Nephron (organoid): ENCODE results near the gene STK10.
"Not testable (repeated sequence)": the region's sequence is repeated elsewhere in the genome, so short reads cannot be mapped to it uniquely, and the experiment has no call there.

Experiments used
- H3K27ac Mint-ChIP-seq, 3 experiments: 2 replicates each; pipeline ENCODE4 v1.8.0; 2020; ENCODE audit warnings: mixed read lengths in 3 of 3, mild to moderate bottlenecking in 2 of 3, moderate library complexity in 1 of 3
- H3K27me3 Mint-ChIP-seq: 2 replicates; pipeline ENCODE4 v1.8.0; 2021; ENCODE audit warnings: low read depth, mild to moderate bottlenecking, moderate library complexity, mixed read lengths
- H3K36me3 Mint-ChIP-seq: 2 replicates; pipeline ENCODE4 v1.8.0; 2020; ENCODE audit warnings: low read depth, mixed read lengths
- H3K4me1 Mint-ChIP-seq: 2 replicates; pipeline ENCODE4 v1.8.0; 2020; ENCODE audit warnings: mixed read lengths
- H3K4me3 Mint-ChIP-seq, 3 experiments: 2 replicates each; pipeline ENCODE4 v1.8.0; 2020; ENCODE audit warnings: mild to moderate bottlenecking in 3 of 3, mixed read lengths in 3 of 3, moderate library complexity in 2 of 3
- H3K9me3 Mint-ChIP-seq: 2 replicates; pipeline ENCODE4 v1.8.0; 2020; ENCODE audit warnings: mixed read lengths
- CTCF ChIP-seq, 3 experiments: fragments of 200-600 bp; sonication (generic); IDR thresholded peaks; one replicate each; pipeline ENCODE4 v1.5.0; 2021; ENCODE audit warnings: antibody characterized with exemption in 3 of 3; ENCODE audit not compliant: unreplicated experiment in 3 of 3

Gene STK10

GRCh38 chr5:172151661-172152210, 36.3 kb downstream of the STK10 start:
- no peak overlapping the region for H3K27ac Mint-ChIP-seq
- TF ChIP-seq CTCF (IDR thresholded peaks at IDR 0.05; ENCODE audit: unreplicated experiment in 3 of 3) = no peak
- H3K27me3 Mint-ChIP-seq = no peaks in the 10 kb centered on the region
- H3K4me3 Mint-ChIP-seq = no peak overlapping the region
- peaks cover 2% of the 10 kb centered on the region for H3K4me1 Mint-ChIP-seq
- H3K36me3 Mint-ChIP-seq = peaks cover 13% of the 10 kb centered on the region
- H3K9me3 Mint-ChIP-seq = no peaks in the 10 kb centered on the region

- H3K4me1 Mint-ChIP-seq = peaks cover 3% of the 10 kb centered on the region
- no peaks in the 10 kb centered on the region for H3K27me3 Mint-ChIP-seq
- no peak for TF ChIP-seq CTCF (IDR thresholded peaks at IDR 0.05; ENCODE audit: unreplicated experiment in 3 of 3)
- H3K4me3 Mint-ChIP-seq = no peak overlapping the region
- H3K27ac Mint-ChIP-seq = no peak overlapping the region
- H3K9me3 Mint-ChIP-seq = no peaks in the 10 kb centered on the region
- H3K36me3 Mint-ChIP-seq = peaks cover 11% of the 10 kb centered on the region
Measured at GRCh38 chr5:172150514-172151425, 37.3 kb downstream of the STK10 start.

GRCh38 chr5:172149481-172149880, 38.5 kb downstream of the STK10 start:
- H3K27me3 Mint-ChIP-seq, H3K27ac Mint-ChIP-seq, H3K36me3 Mint-ChIP-seq, H3K9me3 Mint-ChIP-seq, H3K4me1 Mint-ChIP-seq, H3K4me3 Mint-ChIP-seq: not testable (repeated sequence)

- Mint-ChIP-seq H3K4me1 (peaks cover 14% of the 10 kb centered on the region), H3K4me3 (no peak overlapping the region), H3K9me3 (no peaks in the 10 kb centered on the region), H3K36me3 (peaks cover 5% of the 10 kb centered on the region), H3K27ac (no peak overlapping the region), H3K27me3 (no peaks in the 10 kb centered on the region)
- no peak for TF ChIP-seq CTCF (IDR thresholded peaks at IDR 0.05; ENCODE audit: unreplicated experiment in 3 of 3)
Measured at GRCh38 chr5:172149073-172149472, 39.0 kb downstream of the STK10 start.

GRCh38 chr5:172148381-172148780, 39.6 kb downstream of the STK10 start:
- Mint-ChIP-seq H3K9me3 (no peaks in the 10 kb centered on the region), H3K4me3 (no peak overlapping the region), H3K36me3 (peaks cover 5% of the 10 kb centered on the region), H3K27me3 (no peaks in the 10 kb centered on the region), H3K27ac (no peak overlapping the region), H3K4me1 (peaks cover 19% of the 10 kb centered on the region)
- TF ChIP-seq CTCF (IDR thresholded peaks at IDR 0.05; ENCODE audit: unreplicated experiment in 3 of 3) = no peak

GRCh38 chr5:172147857-172148256, 40.2 kb downstream of the STK10 start:
- Mint-ChIP-seq H3K27ac (no peak overlapping the region), H3K36me3 (peaks cover 5% of the 10 kb centered on the region), H3K27me3 (no peaks in the 10 kb centered on the region), H3K4me3 (no peak overlapping the region), H3K4me1 (peaks cover 20% of the 10 kb centered on the region), H3K9me3 (no peaks in the 10 kb centered on the region)
- TF ChIP-seq CTCF (IDR thresholded peaks at IDR 0.05; ENCODE audit: unreplicated experiment in 3 of 3) = no peak
